Measurements from ENCODE around the gene AP5M1.

AP5M1 gene

DNA sequence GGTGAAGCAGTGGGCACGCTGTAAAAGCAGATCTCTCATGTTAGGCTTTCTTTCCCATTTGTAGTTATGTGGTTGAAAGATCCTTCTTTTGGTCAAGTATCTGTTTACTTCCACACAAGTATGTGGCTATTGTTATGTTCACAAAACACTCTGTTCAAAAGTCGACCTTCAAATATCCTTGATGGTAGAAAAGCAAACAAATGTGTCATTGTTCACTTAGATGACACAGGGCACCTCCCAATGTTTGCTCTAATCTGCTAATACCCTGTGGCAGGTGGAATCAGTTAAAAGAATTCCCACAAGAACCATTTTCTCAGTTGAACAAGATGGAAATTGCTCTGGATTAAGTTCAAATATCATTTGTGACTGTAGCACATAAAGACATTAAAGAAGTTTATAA is 78.0 kb downstream of the AP5M1 start:
- no peaks in the 10 kb centered on the region for H3K27me3 ChIP-seq (replicated peaks; ENCODE audit: control insufficient read depth, insufficient read depth, low read length, poor library complexity, severe bottlenecking)
- H3K9me3 ChIP-seq (ENCODE audit: control insufficient read depth, low read length): no peaks in the 10 kb centered on the region
- no peak for DNase-seq
- no peak overlapping the region for H3K27ac ChIP-seq (ENCODE audit: insufficient read depth, low read length, poor library complexity, severe bottlenecking)
- H3K4me1 ChIP-seq (ENCODE audit: control insufficient read depth, insufficient read depth, low read length, poor library complexity, severe bottlenecking): no peaks in the 10 kb centered on the region
- H3K36me3 ChIP-seq (ENCODE audit: control insufficient read depth, insufficient read depth, low read length): no peaks in the 10 kb centered on the region
- no peak overlapping the region for H3K4me3 ChIP-seq (ENCODE audit: insufficient read depth, low read depth, low read length, poor library complexity, severe bottlenecking)

Measured in effector memory CD4-positive, alpha-beta T cell (primary cell).